ENCODE measurements around the gene SNX27.
"Not testable (repeated sequence)": the region's sequence is repeated elsewhere in the genome, so short reads cannot be mapped to it uniquely, and the experiment has no call there.

SNX27 gene

DNA sequence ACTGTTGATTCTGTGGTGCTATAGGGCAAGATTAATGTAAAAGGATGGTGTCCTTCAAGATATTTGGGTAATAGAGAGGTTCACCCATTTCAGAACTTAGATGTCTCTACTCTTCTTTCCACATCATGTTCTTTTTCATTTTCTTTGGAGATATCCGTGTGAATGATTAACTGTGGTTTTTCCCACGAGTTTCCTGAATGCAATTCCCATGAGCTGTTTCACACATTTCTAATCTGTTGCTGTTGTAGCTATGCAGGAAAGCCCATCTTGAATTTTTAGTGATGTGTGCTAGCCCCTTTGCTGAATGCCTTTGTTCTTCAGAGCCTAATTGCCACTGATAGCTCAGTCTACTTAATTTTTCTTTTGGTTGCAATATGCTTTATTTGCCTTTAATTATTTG is 27.6 kb downstream of the SNX27 start:
- DNase-seq (ENCODE audit: low read depth in 2 of 2): peak; percentile 38 to 48

DNA sequence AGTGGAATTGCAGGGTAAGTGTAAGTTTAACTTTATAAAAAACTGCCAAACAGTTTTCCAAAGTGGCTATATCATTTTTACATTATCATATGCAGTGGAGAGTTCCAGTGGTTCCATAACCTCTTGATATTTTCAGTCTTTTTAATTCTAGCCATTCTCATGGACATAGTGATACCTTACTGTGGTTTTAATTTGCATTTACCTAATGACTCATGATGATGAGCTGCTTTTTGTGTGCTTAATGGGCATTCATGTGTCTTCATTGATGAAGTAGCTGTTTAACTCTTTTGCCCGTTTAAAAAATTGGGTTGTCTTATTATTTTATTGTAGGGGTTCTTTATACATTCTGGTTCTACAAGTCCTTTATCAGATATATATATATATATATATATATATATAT is 29.4 kb downstream of the SNX27 start:
- no peak for DNase-seq (ENCODE audit: low read depth in 2 of 2)

DNA sequence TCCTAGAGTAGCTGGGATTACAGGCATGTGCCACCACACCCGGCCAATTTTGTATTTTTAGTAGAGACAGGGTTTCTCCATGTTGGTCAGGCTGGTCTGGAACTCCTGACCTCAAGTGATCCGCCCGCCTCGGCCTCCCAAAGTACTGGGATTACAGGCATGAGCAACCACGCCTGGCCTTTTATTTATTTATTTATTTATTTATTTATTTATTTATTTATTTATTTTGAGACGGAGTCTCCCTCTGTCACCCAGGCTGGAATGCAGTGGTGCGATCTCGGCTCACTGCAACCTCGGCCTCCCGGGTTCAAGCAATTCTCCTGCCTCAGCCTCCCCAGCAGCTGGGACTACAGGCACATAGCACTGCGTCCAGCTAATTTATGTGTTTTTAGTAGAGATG is 31.2 kb downstream of the SNX27 start:
- not testable (repeated sequence) for DNase-seq (ENCODE audit: low read depth in 2 of 2)

DNA sequence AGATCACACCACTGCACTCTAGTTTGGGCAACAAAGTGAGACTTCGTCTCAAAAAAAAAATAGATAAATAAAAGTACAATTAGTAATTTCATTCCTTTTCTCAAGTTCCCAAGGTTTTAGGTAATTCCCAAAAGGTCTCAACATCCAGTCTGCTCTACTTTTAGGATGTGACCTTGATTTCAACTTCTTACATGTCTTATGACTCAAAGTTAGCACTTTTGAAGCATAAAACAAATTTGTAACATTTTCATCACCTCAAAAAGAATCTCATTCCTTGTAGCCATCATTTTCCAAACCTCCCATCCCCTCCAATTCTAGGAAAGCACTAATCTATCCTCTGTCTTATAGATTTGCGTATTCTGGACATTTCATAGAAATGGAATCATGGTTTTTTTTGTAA is 32.2 kb downstream of the SNX27 start:
- peak in 1 of 2 experiments; percentile 32 for DNase-seq (ENCODE audit: low read depth in 2 of 2)

DNA sequence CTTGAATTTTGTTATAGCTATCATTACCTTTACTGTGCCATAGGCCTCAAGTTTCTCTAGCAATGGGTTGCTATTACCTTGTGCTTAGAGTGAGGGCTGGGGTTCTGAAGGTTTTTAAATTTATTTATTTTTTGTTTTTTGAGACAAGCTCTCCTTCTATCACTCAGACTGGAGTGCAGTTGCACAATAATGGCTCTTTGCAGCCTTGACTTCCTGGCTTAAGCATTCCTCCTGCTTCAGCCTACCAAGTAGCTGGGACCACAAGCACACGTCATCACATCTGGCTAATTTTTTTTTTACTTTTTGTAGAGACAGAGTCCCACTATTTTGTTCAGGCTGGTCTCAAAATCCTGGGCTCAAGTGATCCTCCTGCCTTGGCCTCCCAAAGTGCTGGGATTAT is 41.5 kb downstream of the SNX27 start:
- DNase-seq (ENCODE audit: low read depth in 2 of 2): no peak

DNA sequence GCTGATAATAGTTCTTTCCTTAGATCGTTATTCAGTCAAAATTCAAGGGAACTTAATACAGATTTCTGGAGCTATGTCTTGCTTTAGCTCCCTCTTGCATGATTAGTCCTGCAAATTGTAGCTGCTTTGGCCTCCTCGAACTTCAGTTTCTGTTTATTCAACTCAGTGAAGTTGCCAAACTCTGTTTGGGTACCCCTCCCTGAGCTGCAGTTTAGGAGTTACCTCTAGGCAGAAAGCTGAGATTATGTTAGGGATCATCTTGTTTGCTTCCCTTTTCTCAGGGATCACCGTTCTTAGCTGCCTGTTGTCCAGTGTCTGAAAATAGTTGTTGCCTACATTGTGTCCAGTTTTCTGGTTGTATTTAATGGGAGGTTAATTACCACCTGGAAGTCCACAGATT is 43.5 kb downstream of the SNX27 start:
- no peak for DNase-seq (ENCODE audit: low read depth in 2 of 2)

DNA sequence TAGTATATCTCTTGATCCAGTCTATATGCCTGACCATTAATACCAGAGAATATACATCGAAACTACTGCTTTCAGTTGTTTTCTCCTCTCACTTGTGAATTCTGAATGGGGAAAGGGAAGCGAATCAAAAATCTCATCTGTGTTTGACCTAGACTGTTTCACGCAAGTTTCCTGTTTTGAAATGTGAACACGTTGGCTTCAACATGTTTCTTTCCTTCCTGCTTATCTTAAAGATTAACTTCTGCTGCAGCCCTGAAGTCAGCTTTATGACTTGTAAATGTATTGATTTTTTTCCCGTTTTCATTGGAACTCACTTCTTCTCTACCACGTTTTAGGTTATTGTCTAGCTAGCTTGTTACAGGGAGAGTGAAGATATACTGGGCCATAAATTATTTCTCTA is 49.9 kb downstream of the SNX27 start:
- no peak for DNase-seq (ENCODE audit: low read depth in 2 of 2)

DNA sequence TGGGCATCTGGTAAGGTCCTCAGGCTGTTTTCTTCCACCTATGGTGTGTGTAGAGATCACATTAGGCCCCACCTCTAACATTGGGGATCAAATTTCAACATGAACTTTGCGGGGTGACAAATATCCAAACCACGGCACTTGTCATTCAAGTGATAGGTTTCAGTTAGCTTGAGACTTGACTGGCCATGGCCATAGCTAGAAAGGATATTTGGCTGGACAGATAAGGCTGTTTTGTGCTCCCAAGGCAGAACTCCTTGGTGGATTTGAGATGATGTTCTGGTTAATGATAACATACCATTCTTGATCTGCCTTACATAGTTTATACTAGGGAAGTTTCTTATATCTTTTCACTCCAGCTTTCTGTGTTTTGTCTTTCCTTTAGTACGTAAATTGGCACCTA is 56.2 kb downstream of the SNX27 start:
- no peak for DNase-seq (ENCODE audit: low read depth in 2 of 2)

DNA sequence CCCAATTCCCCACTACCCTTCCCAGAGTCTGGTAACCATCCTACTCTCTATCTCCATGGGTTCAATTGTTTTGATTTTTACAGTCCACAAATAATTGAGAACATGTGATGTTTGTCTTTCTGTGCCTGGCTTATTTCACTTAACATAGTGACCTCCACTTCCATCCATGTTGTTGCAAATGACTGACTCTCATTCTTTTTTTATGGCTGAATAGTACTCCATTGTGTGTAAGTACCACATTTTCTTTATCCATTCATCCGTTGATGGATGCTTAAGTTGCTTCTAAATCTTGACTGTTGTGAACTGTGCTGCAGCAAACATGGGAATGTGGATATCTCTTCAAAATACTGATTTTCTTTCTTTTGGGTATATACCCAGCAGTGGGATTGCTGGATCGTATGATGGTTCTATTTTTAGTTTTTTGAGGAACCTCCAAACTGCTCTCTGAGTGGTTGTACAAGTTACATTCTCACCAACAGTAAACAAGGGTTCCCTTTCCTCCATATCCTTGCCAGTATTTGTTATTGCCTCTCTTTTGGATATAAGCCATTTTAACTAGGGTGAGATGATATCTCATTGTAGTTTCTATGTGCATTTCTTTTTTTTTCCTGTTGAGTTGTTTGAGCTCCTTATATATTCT is 58.3 kb downstream of the SNX27 start:
- not testable (repeated sequence) for DNase-seq (ENCODE audit: low read depth in 2 of 2)

DNA sequence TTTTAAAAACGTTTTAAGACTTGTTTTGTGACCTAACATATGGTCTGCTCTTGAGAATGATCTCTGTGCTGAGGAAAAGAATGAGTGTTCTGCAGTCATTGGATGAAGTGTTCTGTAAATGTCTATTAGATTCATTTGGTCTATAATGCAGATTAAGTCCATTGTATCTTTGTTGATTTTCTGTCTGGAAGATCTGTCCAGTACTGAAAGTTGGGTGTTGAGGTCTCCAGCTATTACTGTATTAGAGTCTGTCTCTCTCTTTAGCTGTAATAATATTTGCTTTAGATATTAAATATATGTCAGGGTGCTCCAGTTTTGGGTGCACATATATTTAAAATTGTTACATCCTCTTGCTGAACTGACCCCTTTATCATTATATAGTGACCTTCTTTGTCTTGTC is 61.6 kb downstream of the SNX27 start:
- DNase-seq (ENCODE audit: low read depth in 2 of 2): no peak

DNA sequence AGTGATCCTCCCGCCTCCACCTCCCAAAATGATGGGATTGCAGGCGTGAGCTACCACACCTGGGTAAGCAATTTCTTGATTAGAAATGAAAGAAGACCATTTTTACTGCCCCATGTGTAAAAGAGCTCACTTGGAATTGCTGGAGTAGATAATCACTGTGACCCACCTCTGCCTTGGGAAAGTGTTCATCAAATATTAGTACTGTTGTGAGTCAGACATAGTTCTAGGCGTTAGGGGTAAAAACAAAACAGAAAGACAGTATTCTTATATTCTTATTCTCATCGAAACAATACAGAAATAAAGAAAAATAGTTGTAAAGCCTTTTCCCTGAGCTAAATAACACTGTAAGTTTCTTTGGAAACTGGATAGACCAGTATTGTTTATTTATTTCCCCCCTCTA is 68.5 kb downstream of the SNX27 start:
- DNase-seq (ENCODE audit: low read depth in 2 of 2): no peak

DNA sequence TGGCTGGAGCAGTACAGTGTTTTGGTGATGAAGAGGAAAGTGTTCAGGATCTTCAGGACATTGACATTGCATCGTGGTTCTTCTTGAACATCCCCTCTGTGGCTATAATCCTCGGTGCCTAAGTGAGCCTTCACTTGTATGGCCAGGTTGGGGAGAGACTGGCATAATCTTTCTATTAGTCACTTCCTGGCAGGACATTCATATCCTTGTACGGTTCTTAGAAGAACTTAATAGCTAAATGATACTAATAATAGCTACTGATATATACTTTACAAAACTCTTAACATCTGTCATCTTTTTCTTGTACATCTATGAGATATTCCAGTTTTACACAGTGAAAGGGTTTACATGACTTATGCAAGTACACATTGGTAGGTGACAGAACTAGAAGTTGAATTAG is 69.0 kb downstream of the SNX27 start:
- peak; percentile 59 to 66 for DNase-seq (ENCODE audit: low read depth in 2 of 2)

DNA sequence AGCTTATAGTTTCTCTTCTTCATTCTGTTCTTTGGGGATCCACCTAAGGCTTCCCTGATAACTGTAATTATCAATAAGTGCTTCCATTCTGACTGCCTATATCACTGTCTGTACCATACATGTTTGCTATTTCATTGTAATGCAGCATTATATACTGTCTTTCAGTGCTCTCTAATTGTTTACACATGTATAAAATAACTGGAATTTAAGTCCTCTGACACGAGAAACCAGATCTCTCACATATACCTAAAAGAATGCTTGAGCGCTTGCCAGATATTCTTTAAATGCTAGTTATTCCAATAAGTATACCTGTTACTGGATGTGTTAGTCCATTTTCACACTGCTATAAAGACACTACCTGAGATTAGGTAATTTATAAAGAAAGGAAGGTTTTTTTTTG is 70.1 kb downstream of the SNX27 start:
- peak; percentile 35 to 53 for DNase-seq (ENCODE audit: low read depth in 2 of 2)

DNA sequence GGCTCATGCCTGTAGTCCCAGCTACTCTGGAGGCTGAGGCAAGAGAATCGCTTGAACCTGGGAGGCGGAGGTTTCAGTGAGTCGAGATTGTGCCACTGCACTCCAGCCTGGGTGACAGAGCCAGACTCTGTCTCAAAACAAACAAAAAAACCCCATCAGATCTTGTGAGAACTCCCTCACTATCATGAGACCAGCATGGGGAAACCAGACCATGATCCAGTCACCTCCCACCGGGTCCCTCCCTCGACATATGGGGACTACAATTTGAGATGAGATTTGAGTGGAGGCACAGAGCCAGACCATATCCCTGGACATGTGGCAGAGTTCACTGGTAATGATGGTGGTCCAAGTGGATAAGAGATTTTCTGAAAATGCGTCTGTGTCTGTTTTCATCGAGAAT is 71.1 kb downstream of the SNX27 start:
- DNase-seq (ENCODE audit: low read depth in 2 of 2): not testable (repeated sequence)

DNA sequence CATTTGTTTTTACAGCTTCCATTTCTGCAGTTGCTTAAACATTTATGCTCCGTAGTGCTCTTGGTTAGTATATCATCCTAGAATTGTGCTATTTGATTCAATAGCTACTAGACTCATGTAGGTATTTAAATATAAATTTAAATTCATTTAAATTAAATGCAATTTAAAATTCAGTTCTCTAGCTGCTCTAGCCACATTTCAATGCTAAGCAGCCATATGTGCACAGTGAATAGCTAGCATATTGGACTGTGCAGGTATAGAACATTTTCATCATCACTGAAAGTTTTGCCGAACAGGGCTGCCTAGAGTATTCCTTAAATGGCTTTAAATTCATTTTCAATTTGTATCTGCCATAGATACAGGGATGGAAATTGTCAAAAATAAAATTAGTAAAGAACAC is 72.3 kb downstream of the SNX27 start:
- no peak for DNase-seq (ENCODE audit: low read depth in 2 of 2)

DNA sequence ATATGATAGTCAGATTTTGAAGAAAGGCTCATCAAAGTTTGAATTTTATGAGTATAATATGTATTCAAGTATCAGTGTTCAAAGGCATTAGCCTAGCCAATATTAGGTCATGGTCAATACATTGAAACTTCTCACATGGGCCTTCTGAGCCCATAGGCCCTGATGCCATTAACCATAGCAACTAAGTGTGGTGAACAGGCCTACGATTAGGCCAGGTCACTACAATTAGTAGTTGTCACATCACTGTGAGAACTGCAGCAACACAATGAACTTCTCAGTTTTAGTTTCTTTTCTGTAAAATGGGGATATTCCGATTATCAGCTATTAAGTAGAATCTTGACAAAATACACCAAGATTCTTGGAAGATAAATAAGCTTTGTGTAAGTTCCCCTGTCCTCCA is 74.7 kb downstream of the SNX27 start:
- no peak for DNase-seq (ENCODE audit: low read depth in 2 of 2)

DNA sequence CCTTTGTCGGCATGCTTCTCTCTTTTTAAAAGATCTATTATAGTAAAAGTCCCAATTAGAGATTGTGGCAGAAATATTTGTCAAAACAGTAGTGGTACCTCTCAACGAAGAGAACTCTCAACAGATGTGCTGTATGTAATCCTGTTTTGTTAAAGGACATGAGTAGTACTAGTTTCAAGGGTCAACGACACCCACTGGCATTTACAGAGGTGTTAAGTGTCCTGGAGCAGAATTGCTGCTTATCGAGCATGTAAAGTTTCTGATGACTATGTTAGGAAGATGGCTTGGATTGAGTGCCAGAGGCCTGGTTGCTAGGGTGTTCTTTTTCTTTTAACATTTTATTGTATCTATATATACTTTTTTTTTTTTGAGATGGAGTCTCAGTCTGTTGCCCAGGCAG is 77.6 kb downstream of the SNX27 start:
- no peak for DNase-seq (ENCODE audit: low read depth in 2 of 2)

DNA sequence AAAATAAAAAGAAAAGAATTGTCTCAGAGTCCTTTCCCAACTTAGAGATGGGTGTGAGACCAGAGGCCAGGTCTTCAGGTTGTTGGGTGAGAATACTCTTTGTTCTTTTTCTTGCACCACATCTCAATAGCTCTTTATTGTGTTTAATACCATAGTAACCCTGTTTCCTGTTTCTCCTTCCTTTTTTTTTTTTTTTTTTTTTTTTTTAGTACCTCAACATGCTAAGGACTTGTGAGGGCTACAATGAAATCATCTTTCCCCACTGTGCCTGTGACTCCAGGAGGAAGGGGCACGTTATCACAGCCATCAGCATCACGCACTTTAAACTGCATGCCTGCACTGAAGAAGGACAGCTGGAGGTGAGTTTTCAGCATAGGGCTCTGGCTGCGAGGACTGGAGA is 80.4 kb downstream of the SNX27 start:
- DNase-seq (ENCODE audit: low read depth in 2 of 2): no peak

DNA sequence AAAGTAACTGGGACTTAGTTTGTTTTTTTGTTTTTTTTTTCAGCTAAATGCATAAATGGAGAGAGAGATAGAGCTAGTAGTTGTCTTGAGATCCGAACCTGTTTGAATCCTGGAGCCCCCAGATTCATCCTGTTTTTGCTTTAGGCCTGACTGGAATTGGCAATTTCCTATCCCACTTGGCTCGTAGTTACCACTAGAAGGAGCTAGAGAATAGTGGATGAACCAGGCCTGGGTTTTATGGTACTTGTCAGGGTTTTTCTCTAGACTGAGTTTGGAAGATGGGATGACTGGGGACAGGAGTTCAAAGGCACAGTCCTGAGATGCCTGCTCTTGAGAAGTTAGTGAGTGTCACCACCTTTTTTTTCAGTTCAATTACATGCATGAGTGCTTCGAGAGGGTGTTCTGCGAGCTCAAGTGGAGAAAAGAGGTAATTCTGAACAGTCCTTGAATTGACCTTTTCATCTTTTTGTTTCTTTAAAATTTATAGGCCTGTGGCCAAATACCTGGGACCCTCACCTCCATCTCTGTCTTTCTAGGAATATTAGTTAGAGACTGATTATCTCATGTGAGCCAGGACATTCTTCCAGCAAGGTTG is 81.3 kb downstream of the SNX27 start:
- no peak for DNase-seq (ENCODE audit: low read depth in 2 of 2)

DNA sequence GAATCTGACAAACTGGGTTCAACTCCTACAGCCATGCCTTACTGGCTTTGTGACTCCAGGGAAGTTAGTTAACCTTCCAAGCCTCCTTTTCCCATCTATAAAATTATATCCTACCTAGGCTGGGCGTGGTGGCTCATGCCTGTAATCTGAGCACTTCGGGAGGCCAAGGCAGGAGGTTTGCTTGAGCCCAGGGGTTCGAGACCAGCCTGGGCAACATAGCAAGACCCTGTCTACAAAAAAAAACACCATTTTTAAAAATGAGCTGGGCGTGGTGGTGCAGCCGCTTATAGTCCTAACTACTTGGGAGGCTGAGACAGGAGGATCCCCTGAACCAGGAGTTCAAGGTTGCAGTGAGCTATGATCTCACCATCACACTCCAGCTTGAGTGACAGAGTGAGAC is 89.7 kb downstream of the SNX27 start:
- DNase-seq (ENCODE audit: low read depth in 2 of 2): no peak

DNA sequence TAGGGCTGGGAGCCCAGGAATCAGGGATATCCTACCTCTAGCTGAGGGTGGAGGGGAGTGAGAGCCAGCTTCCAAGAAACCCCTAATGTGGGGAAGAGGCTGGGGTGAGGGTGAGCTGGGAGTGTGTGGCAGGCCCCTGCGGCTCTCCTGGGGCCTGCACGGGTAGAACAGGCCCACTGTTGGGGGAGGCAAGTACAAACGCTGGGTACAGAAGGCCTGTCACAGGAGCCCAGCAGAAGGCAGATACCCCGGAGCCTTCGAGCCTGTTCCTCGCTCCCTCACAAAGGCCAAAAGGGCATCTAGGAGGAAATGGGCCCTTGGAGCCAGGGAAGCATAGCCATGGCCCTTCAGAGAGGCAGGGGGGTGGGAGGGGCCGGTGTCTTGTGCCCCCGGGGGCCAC is 91.1 kb downstream of the SNX27 start:
- DNase-seq (ENCODE audit: low read depth in 2 of 2): no peak

DNA sequence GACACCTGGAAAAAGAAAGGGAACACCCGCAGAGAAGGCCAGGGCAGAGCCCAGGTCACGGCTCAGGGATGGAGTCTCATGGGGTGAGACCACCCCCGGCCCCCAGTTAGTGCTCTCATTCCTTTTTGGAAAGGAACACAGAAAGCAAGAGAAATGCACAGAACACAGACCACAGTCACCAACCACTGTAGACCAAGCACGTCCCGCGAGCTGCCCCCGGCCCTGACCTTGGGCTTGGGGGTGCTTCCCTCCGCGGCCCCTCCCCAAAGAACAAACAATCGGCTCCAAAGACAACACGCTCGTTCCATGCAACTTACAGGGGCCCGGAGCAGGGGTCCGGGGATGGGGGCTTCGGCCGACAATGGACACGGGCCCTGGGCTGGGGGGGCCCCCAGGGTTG is 92.0 kb downstream of the SNX27 start:
- no peak for DNase-seq (ENCODE audit: low read depth in 2 of 2)

DNA sequence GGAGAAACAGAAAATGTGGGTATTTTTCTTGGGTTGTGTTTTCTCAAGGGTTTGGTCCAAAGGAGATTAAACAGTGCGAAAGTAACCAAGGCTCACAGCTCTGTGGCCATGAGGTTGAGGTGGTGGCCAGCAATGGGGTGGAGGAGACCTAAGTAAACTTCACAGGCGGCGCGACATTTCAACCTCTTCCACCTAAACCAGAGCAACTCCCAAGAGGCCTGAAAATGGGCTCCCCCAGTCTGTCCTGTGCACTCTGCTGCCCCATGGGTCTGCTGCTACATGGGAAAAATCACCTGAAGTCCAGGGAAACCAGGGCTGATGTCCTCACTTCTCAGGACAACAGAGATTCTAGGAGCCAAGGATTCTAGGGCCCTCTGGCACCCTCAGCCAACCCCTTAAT is 92.4 kb downstream of the SNX27 start:
- no peak for DNase-seq (ENCODE audit: low read depth in 2 of 2)

DNA sequence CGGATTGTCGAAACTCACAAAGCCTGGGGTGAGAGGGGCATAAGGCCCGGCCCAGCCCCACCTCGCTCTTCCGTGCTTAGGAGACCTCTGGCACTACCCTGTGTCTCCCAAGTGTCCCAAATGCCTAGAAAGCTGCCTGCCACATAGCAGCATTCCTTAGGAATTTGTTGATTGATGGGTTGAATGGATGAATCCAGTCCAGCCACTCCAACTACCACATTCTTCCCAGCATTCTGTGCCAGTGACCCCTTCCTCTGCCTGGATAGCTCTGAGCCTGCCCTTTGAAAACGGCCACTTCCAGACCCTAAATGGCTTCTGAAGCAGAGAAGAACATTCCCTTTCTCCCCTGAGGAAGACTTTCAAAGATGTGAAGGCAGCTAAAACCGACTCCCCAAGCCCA is 93.3 kb downstream of the SNX27 start:
- DNase-seq (ENCODE audit: low read depth in 2 of 2): no peak
